ENCODE measurements around the gene ARHGEF5.

Gene ARHGEF5

DNA sequence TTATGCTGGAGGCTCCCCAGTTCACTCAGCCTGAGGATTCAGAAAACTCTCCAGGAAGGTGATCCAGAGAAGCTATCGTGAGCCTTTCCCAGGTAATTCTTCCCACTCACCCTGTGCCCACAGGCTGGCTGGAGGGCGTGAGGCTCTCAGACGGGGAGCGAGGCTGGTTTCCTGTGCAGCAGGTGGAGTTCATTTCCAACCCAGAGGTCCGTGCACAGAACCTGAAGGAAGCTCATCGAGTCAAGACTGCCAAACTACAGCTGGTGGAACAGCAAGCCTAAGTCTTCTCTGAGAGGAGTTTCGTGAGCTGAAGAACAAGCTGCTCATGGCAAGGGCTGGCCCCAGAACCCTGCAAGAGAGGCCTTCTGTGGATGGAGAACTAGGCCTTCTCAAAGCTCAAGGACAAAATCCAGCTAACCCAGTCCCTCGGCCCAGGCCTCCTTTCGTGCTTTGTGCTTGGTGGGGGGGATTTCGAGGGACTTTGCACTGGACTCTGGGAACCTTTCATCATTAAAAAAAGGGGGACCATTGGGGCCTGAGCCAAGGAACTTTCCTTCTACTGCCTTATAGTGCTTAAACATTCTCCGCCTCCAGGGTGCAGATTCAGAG lies 24.7 kb downstream of the ARHGEF5 start:
- Histone ChIP-seq H3K4me1 (ENCODE audit: insufficient read depth, insufficient read length) (no peaks in the 10 kb centered on the region), H3K9ac (ENCODE audit: insufficient read length, low read depth) (no peak overlapping the region), H3K9me3 (ENCODE audit: insufficient read depth, low read length) (no peaks in the 10 kb centered on the region), H3K27me3 (ENCODE audit: insufficient read depth, insufficient read length) (no peaks in the 10 kb centered on the region), H3K36me3 (ENCODE audit: insufficient read depth, insufficient read length, low read length) (peaks cover 11% of the 10 kb centered on the region), H3K4me3 (ENCODE audit: insufficient read length, low read depth) (no peak overlapping the region)
- no peak for DNase-seq (ENCODE audit: low read depth, low spot score)
- no peak for TF ChIP-seq YY1 (IDR thresholded peaks at IDR 0.05; ENCODE audit: insufficient read depth, insufficient read length)
- TF ChIP-seq ZNF274 (IDR thresholded peaks at IDR 0.05; ENCODE audit: low read depth, low read length) = no peak
- no peak for TF ChIP-seq SUZ12 (IDR thresholded peaks at IDR 0.05; ENCODE audit: extremely low read depth, insufficient read depth, insufficient read length)

- no peak for DNase-seq (ENCODE audit: low read depth, low spot score)
- TF ChIP-seq YY1 (IDR thresholded peaks at IDR 0.05; ENCODE audit: insufficient read depth, insufficient read length) (no peak), SUZ12 (IDR thresholded peaks at IDR 0.05; ENCODE audit: extremely low read depth, insufficient read depth, insufficient read length) (no peak)
- Histone ChIP-seq H3K36me3 (ENCODE audit: insufficient read depth, insufficient read length, low read length) (peaks cover 7% of the 10 kb centered on the region), H3K9ac (ENCODE audit: insufficient read length, low read depth) (no peak overlapping the region), H3K9me3 (ENCODE audit: insufficient read depth, low read length) (no peaks in the 10 kb centered on the region), H3K4me1 (ENCODE audit: insufficient read depth, insufficient read length) (peaks cover 3% of the 10 kb centered on the region), H3K4me3 (ENCODE audit: insufficient read length, low read depth) (no peak overlapping the region), H3K27me3 (ENCODE audit: insufficient read depth, insufficient read length) (no peaks in the 10 kb centered on the region)
These were observed 28.9 kb downstream of the ARHGEF5 start for GRCh38 chr7:144384071-144384470.

- H3K36me3 ChIP-seq (ENCODE audit: insufficient read depth, insufficient read length, low read length) = peaks cover 4% of the 10 kb centered on the region
- no peaks in the 10 kb centered on the region for H3K9me3 ChIP-seq (ENCODE audit: insufficient read depth, low read length)
- H3K4me3 ChIP-seq (ENCODE audit: insufficient read length, low read depth) = no peak overlapping the region
- peaks cover 3% of the 10 kb centered on the region for H3K4me1 ChIP-seq (ENCODE audit: insufficient read depth, insufficient read length)
- DNase-seq (ENCODE audit: low read depth, low spot score) = no peak
- no peak overlapping the region for H3K9ac ChIP-seq (ENCODE audit: insufficient read length, low read depth)
- no peaks in the 10 kb centered on the region for H3K27me3 ChIP-seq (ENCODE audit: insufficient read depth, insufficient read length)
- TF ChIP-seq SUZ12 (IDR thresholded peaks at IDR 0.05; ENCODE audit: extremely low read depth, insufficient read depth, insufficient read length) (no peak), YY1 (IDR thresholded peaks at IDR 0.05; ENCODE audit: insufficient read depth, insufficient read length) (no peak), ZNF274 (IDR thresholded peaks at IDR 0.05; ENCODE audit: low read depth, low read length) (no peak)
These were observed 29.5 kb downstream of the ARHGEF5 start for GRCh38 chr7:144384555-144385245.

- TF ChIP-seq ZNF274 (IDR thresholded peaks at IDR 0.05; ENCODE audit: low read depth, low read length) = no peak
- no peak for TF ChIP-seq YY1 (IDR thresholded peaks at IDR 0.05; ENCODE audit: insufficient read depth, insufficient read length)
- no peak for TF ChIP-seq SUZ12 (IDR thresholded peaks at IDR 0.05; ENCODE audit: extremely low read depth, insufficient read depth, insufficient read length)
- H3K9ac ChIP-seq (ENCODE audit: insufficient read length, low read depth) = no peak overlapping the region
- DNase-seq (ENCODE audit: low read depth, low spot score) = no peak
- H3K9me3 ChIP-seq (ENCODE audit: insufficient read depth, low read length) = no peaks in the 10 kb centered on the region
- H3K4me1 ChIP-seq (ENCODE audit: insufficient read depth, insufficient read length) = peaks cover 3% of the 10 kb centered on the region
- H3K27me3 ChIP-seq (ENCODE audit: insufficient read depth, insufficient read length) = no peaks in the 10 kb centered on the region
- H3K4me3 ChIP-seq (ENCODE audit: insufficient read length, low read depth) = no peak overlapping the region
- no peaks in the 10 kb centered on the region for H3K36me3 ChIP-seq (ENCODE audit: insufficient read depth, insufficient read length, low read length)
These were observed 31.5 kb downstream of the ARHGEF5 start for GRCh38 chr7:144386741-144387140.

- Histone ChIP-seq H3K4me1 (ENCODE audit: insufficient read depth, insufficient read length) (peaks cover 3% of the 10 kb centered on the region), H3K4me3 (ENCODE audit: insufficient read length, low read depth) (no peak overlapping the region), H3K9me3 (ENCODE audit: insufficient read depth, low read length) (no peaks in the 10 kb centered on the region), H3K27me3 (ENCODE audit: insufficient read depth, insufficient read length) (no peaks in the 10 kb centered on the region), H3K9ac (ENCODE audit: insufficient read length, low read depth) (no peak overlapping the region), H3K36me3 (ENCODE audit: insufficient read depth, insufficient read length, low read length) (no peaks in the 10 kb centered on the region)
- DNase-seq (ENCODE audit: low read depth, low spot score) = no peak
- TF ChIP-seq SUZ12 (IDR thresholded peaks at IDR 0.05; ENCODE audit: extremely low read depth, insufficient read depth, insufficient read length) (no peak), YY1 (IDR thresholded peaks at IDR 0.05; ENCODE audit: insufficient read depth, insufficient read length) (no peak), ZNF274 (IDR thresholded peaks at IDR 0.05; ENCODE audit: low read depth, low read length) (no peak)
These were observed 33.7 kb downstream of the ARHGEF5 start for GRCh38 chr7:144388950-144389349.

DNA sequence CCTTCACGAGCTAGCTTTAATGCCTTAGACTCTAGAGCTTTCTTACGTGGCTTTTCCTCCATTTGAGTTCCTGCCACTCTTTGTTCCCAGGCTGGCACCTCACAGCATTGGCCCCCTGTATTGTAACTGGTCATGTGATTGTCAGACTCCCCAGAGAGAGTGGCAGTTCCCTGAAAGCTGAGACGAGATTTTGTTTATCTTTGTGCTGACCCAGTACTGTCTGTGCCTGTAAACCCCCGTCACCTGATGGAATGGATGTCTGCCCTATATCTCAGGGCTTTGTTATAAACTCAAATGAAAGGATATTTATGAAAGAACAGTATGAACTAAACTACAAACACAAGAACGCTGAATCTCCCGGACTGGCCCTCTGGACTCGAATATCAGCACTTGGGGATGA lies 35.3 kb downstream of the ARHGEF5 start:
- DNase-seq (ENCODE audit: low read depth, low spot score) = no peak
- H3K9ac ChIP-seq (ENCODE audit: insufficient read length, low read depth) = no peak overlapping the region
- TF ChIP-seq SUZ12 (IDR thresholded peaks at IDR 0.05; ENCODE audit: extremely low read depth, insufficient read depth, insufficient read length) (no peak), YY1 (IDR thresholded peaks at IDR 0.05; ENCODE audit: insufficient read depth, insufficient read length) (no peak)
- H3K27me3 ChIP-seq (ENCODE audit: insufficient read depth, insufficient read length) = no peaks in the 10 kb centered on the region
- no peak overlapping the region for H3K4me3 ChIP-seq (ENCODE audit: insufficient read length, low read depth)
- no peaks in the 10 kb centered on the region for H3K9me3 ChIP-seq (ENCODE audit: insufficient read depth, low read length)
- H3K4me1 ChIP-seq (ENCODE audit: insufficient read depth, insufficient read length) = no peaks in the 10 kb centered on the region
- H3K36me3 ChIP-seq (ENCODE audit: insufficient read depth, insufficient read length, low read length) = no peaks in the 10 kb centered on the region

- no peak overlapping the region for H3K9ac ChIP-seq (ENCODE audit: insufficient read length, low read depth)
- TF ChIP-seq ZNF274 (IDR thresholded peaks at IDR 0.05; ENCODE audit: low read depth, low read length) = no peak
- no peak for TF ChIP-seq SUZ12 (IDR thresholded peaks at IDR 0.05; ENCODE audit: extremely low read depth, insufficient read depth, insufficient read length)
- TF ChIP-seq YY1 (IDR thresholded peaks at IDR 0.05; ENCODE audit: insufficient read depth, insufficient read length) = no peak
These were observed 35.8 kb downstream of the ARHGEF5 start for GRCh38 chr7:144391014-144391413.

More at GRCh38 chr7:144391014-144391413, 35.8 kb downstream of the ARHGEF5 start:
- no peak overlapping the region for H3K4me3 ChIP-seq (ENCODE audit: insufficient read length, low read depth)
- no peak for DNase-seq (ENCODE audit: low read depth, low spot score)
- H3K9me3 ChIP-seq (ENCODE audit: insufficient read depth, low read length) = no peaks in the 10 kb centered on the region
- no peaks in the 10 kb centered on the region for H3K27me3 ChIP-seq (ENCODE audit: insufficient read depth, insufficient read length)
- no peaks in the 10 kb centered on the region for H3K4me1 ChIP-seq (ENCODE audit: insufficient read depth, insufficient read length)
- no peaks in the 10 kb centered on the region for H3K36me3 ChIP-seq (ENCODE audit: insufficient read depth, insufficient read length, low read length)
